Activated CD4-positive, alpha-beta memory T cell treated with anti-CD3 and anti-CD28 coated beads, Interleukin-2, amount 10 ng/mL, durations not matched to agents 7 days and 5 days (primary cell): ENCODE data around the gene PTPRN. TPM values are rescaled to one million over a fixed set of nuclear protein-coding genes. Genes with fewer than 3 reads are reported as not detected.

Experiments used
- CTCF ChIA-PET: fragments of 350-600 bp; sonication (Branson Sonifier 250); formaldehyde crosslinking; loops from one replicate; lab custom pipeline; 2021; ENCODE audit warnings: antibody characterized with exemption, inconsistent platforms; lab: Charles Lee
- POLR2A ChIA-PET: fragments of 350-600 bp; sonication (Branson Sonifier 250); formaldehyde crosslinking; loops from one replicate; lab custom pipeline; 2021; ENCODE audit warnings: antibody characterized with exemption; lab: Charles Lee
- DNase-seq: peaks from one replicate; pipeline ENCODE4 v3.0.0-alpha.2; 2020
- H3K27ac Mint-ChIP-seq: one replicate; pipeline ENCODE4 v1.8.0; 2021; ENCODE audit warnings: mild to moderate bottlenecking, mixed read lengths
- H3K27me3 Mint-ChIP-seq: one replicate; pipeline ENCODE4 v1.8.0; 2021; ENCODE audit warnings: mixed read lengths
- H3K36me3 Mint-ChIP-seq: one replicate; pipeline ENCODE4 v1.8.0; 2021; ENCODE audit warnings: low read depth, mixed read lengths
- H3K4me1 Mint-ChIP-seq: one replicate; pipeline ENCODE4 v1.8.0; 2021; ENCODE audit warnings: mixed read lengths
- H3K4me3 Mint-ChIP-seq: one replicate; pipeline ENCODE4 v1.8.0; 2021; ENCODE audit warnings: mild to moderate bottlenecking, mixed read lengths
- H3K9me3 Mint-ChIP-seq: one replicate; pipeline ENCODE4 v1.8.0; 2021; ENCODE audit warnings: mixed read lengths
- total RNA-seq, 2 experiments: library from RNA; stranded (reverse); gene quantifications; one replicate each; pipeline ENCODE4 v1.2.3, GENCODE V29; 2021

Gene PTPRN
- total RNA-seq, 2 experiments from 2014 or later: 0.28 to 0.33 TPM

GRCh38 chr2:219300022-219300421 is 9.2 kb downstream of the PTPRN start:
- peaks cover 50% of the 10 kb centered on the region for H3K27me3 Mint-ChIP-seq
- ChIA-PET POLR2A (interaction anchor here (0.8 to 1.3 kb wide), 4 partner anchors 22 to 240 kb away, joined by 3 to 4 read pairs (median 3); partner anchors contain the start of genes CNPPD1 and TUBA4B), CTCF (interaction anchor here (1.0 to 2.5 kb wide), 9 partner anchors 22 to 241 kb away, joined by 3 to 15 read pairs (median 5); partner anchors contain the start of genes DNAJB2, NHEJ1 and SLC23A3)
- no peaks in the 10 kb centered on the region for H3K36me3 Mint-ChIP-seq
- H3K27ac Mint-ChIP-seq: no peak overlapping the region
- H3K4me3 Mint-ChIP-seq: no peak overlapping the region
- peaks cover 14% of the 10 kb centered on the region for H3K4me1 Mint-ChIP-seq
- DNase-seq: no peak
- H3K9me3 Mint-ChIP-seq: no peaks in the 10 kb centered on the region

GRCh38 chr2:219299372-219299760 is 9.8 kb downstream of the PTPRN start:
- Mint-ChIP-seq H3K36me3 (no peaks in the 10 kb centered on the region), H3K4me3 (no peak overlapping the region), H3K4me1 (peaks cover 17% of the 10 kb centered on the region), H3K9me3 (no peaks in the 10 kb centered on the region), H3K27me3 (peaks cover 44% of the 10 kb centered on the region), H3K27ac (no peak overlapping the region)
- peak; percentile 15 for DNase-seq
- ChIA-PET CTCF (interaction anchor here (0.9 to 2.9 kb wide), 13 partner anchors 11 to 240 kb away, joined by 3 to 15 read pairs (median 4); partner anchors contain the start of genes DNAJB2 and SLC23A3), POLR2A (interaction anchor here (0.8 to 1.0 kb wide), 3 partner anchors 123 to 240 kb away, joined by 3 to 4 read pairs (median 3); partner anchors contain the start of gene CNPPD1)

GRCh38 chr2:219298759-219299371 is 10.3 kb downstream of the PTPRN start:
- H3K9me3 Mint-ChIP-seq: no peaks in the 10 kb centered on the region
- no peak overlapping the region for H3K27ac Mint-ChIP-seq
- H3K27me3 Mint-ChIP-seq: peaks cover 41% of the 10 kb centered on the region
- no peaks in the 10 kb centered on the region for H3K36me3 Mint-ChIP-seq
- DNase-seq: peak; percentile 88
- CTCF ChIA-PET: interaction anchor here (0.9 to 2.9 kb wide), 12 partner anchors 11 to 151 kb away, joined by 3 to 15 read pairs (median 3); partner anchors contain the start of genes DNAJB2 and SLC23A3
- H3K4me3 Mint-ChIP-seq: no peak overlapping the region
- H3K4me1 Mint-ChIP-seq: peaks cover 22% of the 10 kb centered on the region
- POLR2A ChIA-PET: interaction anchor here (1.0 to 1.5 kb wide), 2 partner anchors 20 to 122 kb away, joined by 3 to 4 read pairs; partner anchors contain the start of genes CNPPD1 and DNAJB2

- no peak overlapping the region for H3K4me3 Mint-ChIP-seq
- CTCF ChIA-PET: interaction anchor here (1.0 to 4.5 kb wide), 9 partner anchors 11 to 150 kb away, joined by 3 to 26 read pairs (median 4); partner anchors contain the start of genes CNPPD1 and DNAJB2
- peaks cover 22% of the 10 kb centered on the region for H3K4me1 Mint-ChIP-seq
- no peaks in the 10 kb centered on the region for H3K36me3 Mint-ChIP-seq
- POLR2A ChIA-PET: interaction anchor here (1.5 kb wide), 1 partner anchor 19 kb away, joined by 3 read pairs; the partner anchor contains the start of gene DNAJB2
- peaks cover 34% of the 10 kb centered on the region for H3K27me3 Mint-ChIP-seq
- DNase-seq: peak; percentile 14
- H3K9me3 Mint-ChIP-seq: no peaks in the 10 kb centered on the region
- no peak overlapping the region for H3K27ac Mint-ChIP-seq
These were observed 11.3 kb downstream of the PTPRN start for GRCh38 chr2:219297766-219298456.

- POLR2A ChIA-PET: interaction anchor here (1.5 to 5.8 kb wide), 2 partner anchors 18 to 44 kb away, joined by 3 to 53 read pairs; partner anchors contain the start of genes DNAJB2, TUBA4A and TUBA4B
- CTCF ChIA-PET: interaction anchor here (1.3 to 7.9 kb wide), 7 partner anchors 10 to 220 kb away, joined by 4 to 206 read pairs (median 11); partner anchors contain the start of genes CNPPD1, DNAJB2 and NHEJ1
- Mint-ChIP-seq H3K27ac (no peak overlapping the region), H3K36me3 (no peaks in the 10 kb centered on the region), H3K4me1 (peaks cover 22% of the 10 kb centered on the region), H3K4me3 (no peak overlapping the region), H3K27me3 (peaks cover 33% of the 10 kb centered on the region), H3K9me3 (no peaks in the 10 kb centered on the region)
- no peak for DNase-seq
These were observed 12.4 kb downstream of the PTPRN start for GRCh38 chr2:219296631-219297391.

- H3K27me3 Mint-ChIP-seq: peaks cover 26% of the 10 kb centered on the region
- peaks cover 22% of the 10 kb centered on the region for H3K4me1 Mint-ChIP-seq
- H3K4me3 Mint-ChIP-seq: no peak overlapping the region
- CTCF ChIA-PET: interaction anchor here (1.3 to 7.9 kb wide), 16 partner anchors 9 to 637 kb away, joined by 4 to 206 read pairs (median 13); partner anchors contain the start of genes ABCB6, BCS1L, CNPPD1 and DNAJB2
- H3K36me3 Mint-ChIP-seq: no peaks in the 10 kb centered on the region
- POLR2A ChIA-PET: interaction anchor here (0.8 to 6.0 kb wide), 5 partner anchors 15 to 91 kb away, joined by 4 to 69 read pairs (median 17); partner anchors contain the start of genes ANKZF1, ATG9A, DNAJB2 and DNPEP
- no peaks in the 10 kb centered on the region for H3K9me3 Mint-ChIP-seq
- no peak for DNase-seq
- H3K27ac Mint-ChIP-seq: no peak overlapping the region
These were observed 13.1 kb downstream of the PTPRN start for GRCh38 chr2:219296142-219296541.

- H3K4me3 Mint-ChIP-seq: peak overlapping the region; percentile 66
- DNase-seq: peak; percentile 90
- POLR2A ChIA-PET: interaction anchor here (0.6 to 6.0 kb wide), 13 partner anchors 13 to 136 kb away, joined by 3 to 69 read pairs (median 5); partner anchors contain the start of genes ANKZF1, ATG9A, CNPPD1 and DNAJB2
These were observed 14.5 kb downstream of the PTPRN start for GRCh38 chr2:219294356-219295351.

GRCh38 chr2:219293736-219294231 is 15.4 kb downstream of the PTPRN start:
- ChIA-PET CTCF (interaction anchor here (0.7 to 7.9 kb wide), 10 partner anchors 14 to 235 kb away, joined by 3 to 206 read pairs (median 17); partner anchors contain the start of genes DNAJB2, GLB1L, NHEJ1 and SLC23A3), POLR2A (interaction anchor here (1.6 to 6.0 kb wide), 3 partner anchors 13 to 87 kb away, joined by 7 to 69 read pairs (median 53); partner anchors contain the start of genes DNAJB2, TUBA4A, TUBA4B and ZFAND2B)
- no peak for DNase-seq
- H3K4me3 Mint-ChIP-seq: peak overlapping the region; percentile 66
- no peaks in the 10 kb centered on the region for H3K36me3 Mint-ChIP-seq
- H3K27me3 Mint-ChIP-seq: peaks cover 10% of the 10 kb centered on the region
- peaks cover 18% of the 10 kb centered on the region for H3K4me1 Mint-ChIP-seq
- H3K27ac Mint-ChIP-seq: no peak overlapping the region
- H3K9me3 Mint-ChIP-seq: no peaks in the 10 kb centered on the region

More at GRCh38 chr2:219294356-219295351, 14.5 kb downstream of the PTPRN start:
- Mint-ChIP-seq H3K9me3 (no peaks in the 10 kb centered on the region), H3K27me3 (peaks cover 14% of the 10 kb centered on the region), H3K27ac (no peak overlapping the region), H3K36me3 (no peaks in the 10 kb centered on the region), H3K4me1 (peaks cover 22% of the 10 kb centered on the region)
- CTCF ChIA-PET: interaction anchor here (0.6 to 7.9 kb wide), 65 partner anchors 8 to 973 kb away, joined by 3 to 206 read pairs (median 5); partner anchors contain the start of genes ABCB6, ANKZF1, ATG9A and BCS1L

GRCh38 chr2:219292616-219293015 is 16.6 kb downstream of the PTPRN start:
- POLR2A ChIA-PET: interaction anchor here (5.8 to 6.0 kb wide), 2 partner anchors 12 to 39 kb away, joined by 53 to 69 read pairs; partner anchors contain the start of genes DNAJB2, TUBA4A and TUBA4B

GRCh38 chr2:219291910-219292490 is 17.2 kb downstream of the PTPRN start:
- H3K27ac Mint-ChIP-seq: no peak overlapping the region
- H3K4me3 Mint-ChIP-seq: no peak overlapping the region
- H3K27me3 Mint-ChIP-seq: peaks cover 9% of the 10 kb centered on the region
- DNase-seq: no peak
- POLR2A ChIA-PET: interaction anchor here (5.8 to 6.0 kb wide), 2 partner anchors 11 to 39 kb away, joined by 53 to 69 read pairs; partner anchors contain the start of genes DNAJB2, TUBA4A and TUBA4B
- CTCF ChIA-PET: interaction anchor here (0.5 to 7.9 kb wide), 6 partner anchors 11 to 563 kb away, joined by 3 to 206 read pairs (median 63); partner anchors contain the start of genes DNAJB2, NHEJ1, TUBA4A and TUBA4B
- H3K4me1 Mint-ChIP-seq: peaks cover 14% of the 10 kb centered on the region
- no peaks in the 10 kb centered on the region for H3K9me3 Mint-ChIP-seq
- H3K36me3 Mint-ChIP-seq: no peaks in the 10 kb centered on the region

More at GRCh38 chr2:219292616-219293015, 16.6 kb downstream of the PTPRN start:
- Mint-ChIP-seq H3K36me3 (no peaks in the 10 kb centered on the region), H3K9me3 (no peaks in the 10 kb centered on the region), H3K27ac (no peak overlapping the region), H3K4me1 (peaks cover 14% of the 10 kb centered on the region), H3K4me3 (no peak overlapping the region), H3K27me3 (peaks cover 9% of the 10 kb centered on the region)
- CTCF ChIA-PET: interaction anchor here (1.3 to 7.9 kb wide), 6 partner anchors 11 to 135 kb away, joined by 3 to 206 read pairs (median 63); partner anchors contain the start of genes DNAJB2, NHEJ1, TUBA4A and TUBA4B
- no peak for DNase-seq
